Colonic mucosa (tissue), 4 donors: ENCODE results near the gene CNNM1. TPM values are rescaled to one million over a fixed set of nuclear protein-coding genes. Genes with fewer than 3 reads are reported as not detected.

Experiments used
- DNase-seq: peaks from one replicate; pipeline ENCODE4 v3.0.0-alpha.2; 2020
- H3K27ac ChIP-seq: fragments of 200-600 bp; one replicate; pipeline ENCODE4 v1.8.0; 2021
- H3K27me3 ChIP-seq: fragments of 200-600 bp; one replicate; pipeline ENCODE4 v1.8.0; 2021
- H3K36me3 ChIP-seq: fragments of 200-600 bp; one replicate; pipeline ENCODE4 v1.8.0; 2021
- H3K4me1 ChIP-seq: fragments of 200-600 bp; one replicate; pipeline ENCODE4 v1.8.0; 2021; ENCODE audit warnings: mild to moderate bottlenecking
- H3K4me3 ChIP-seq: fragments of 200-600 bp; one replicate; pipeline ENCODE4 v1.8.0; 2021
- H3K9ac ChIP-seq, 2 donors: one replicate each; pipeline ENCODE4 v1.7.0; 2013; ENCODE audit warnings: control low read depth in 2 of 2, low read depth in 2 of 2, low read length in 2 of 2
- H3K9me3 ChIP-seq: fragments of 200-600 bp; one replicate; pipeline ENCODE4 v1.8.0; 2021
- intact Hi-C: fragments of 100-400 bp; cut with DNase I; formaldehyde crosslinking; loops from one replicate; pipeline ENCODE4 v1.14.1; 2022
- total RNA-seq, 2 donors: library from RNA; stranded (reverse); fragmentation: NEBNext Ultra II Directional in 1 of 2; extraction: Animal tissue kit (Norgen Biotek cat#: 25700) in 1 of 2; gene quantifications; one replicate each; pipeline ENCODE4 v1.2.1, GENCODE V29; 2021
- TF ChIP-seq, protein P1 (sequence below): fragments of 200-600 bp; IDR thresholded peaks from one replicate; pipeline ENCODE4 v1.8.0; 2022; ENCODE audit warnings: antibody characterized with exemption, mild to moderate bottlenecking
- donor health status: healthy.
- donor health status: DM: no; HTN: no; CAD: no.
- donor health status: DM: no; HTN: no; CAD: no.

Gene CNNM1
- total RNA-seq, 2 donors from 2014 or later, result 0.27 to 0.35 TPM

DNA sequence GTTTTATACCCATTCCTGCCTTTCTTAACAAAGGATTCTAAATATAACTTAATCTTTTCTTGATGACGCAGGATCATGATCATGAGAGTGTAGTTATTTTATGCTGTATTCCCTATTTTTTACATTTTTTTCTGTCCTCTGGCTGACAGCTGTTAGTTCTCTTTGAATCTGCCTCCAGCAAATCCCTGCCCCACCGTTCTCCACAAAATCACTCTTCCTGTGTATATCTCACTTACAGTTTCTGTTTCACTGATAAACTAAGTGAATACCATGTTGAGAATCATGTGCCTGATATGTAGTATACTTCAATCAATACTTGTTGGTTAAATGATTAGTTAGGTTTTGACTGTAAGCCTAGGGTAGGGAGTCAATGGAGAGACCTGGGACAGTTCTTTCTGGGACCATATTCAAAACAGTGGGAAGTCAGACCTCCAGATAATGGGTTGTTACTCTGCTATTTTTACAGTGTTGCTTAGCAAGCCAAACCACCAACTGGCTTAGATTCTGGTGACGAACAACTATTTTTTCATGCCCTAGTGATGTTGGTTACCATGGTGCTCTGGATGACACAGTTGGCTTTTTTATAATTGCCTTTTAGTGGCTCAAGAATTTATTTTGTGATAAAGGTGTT, 12.8 kb downstream of the CNNM1 start:
- TF ChIP-seq, protein P1, sequence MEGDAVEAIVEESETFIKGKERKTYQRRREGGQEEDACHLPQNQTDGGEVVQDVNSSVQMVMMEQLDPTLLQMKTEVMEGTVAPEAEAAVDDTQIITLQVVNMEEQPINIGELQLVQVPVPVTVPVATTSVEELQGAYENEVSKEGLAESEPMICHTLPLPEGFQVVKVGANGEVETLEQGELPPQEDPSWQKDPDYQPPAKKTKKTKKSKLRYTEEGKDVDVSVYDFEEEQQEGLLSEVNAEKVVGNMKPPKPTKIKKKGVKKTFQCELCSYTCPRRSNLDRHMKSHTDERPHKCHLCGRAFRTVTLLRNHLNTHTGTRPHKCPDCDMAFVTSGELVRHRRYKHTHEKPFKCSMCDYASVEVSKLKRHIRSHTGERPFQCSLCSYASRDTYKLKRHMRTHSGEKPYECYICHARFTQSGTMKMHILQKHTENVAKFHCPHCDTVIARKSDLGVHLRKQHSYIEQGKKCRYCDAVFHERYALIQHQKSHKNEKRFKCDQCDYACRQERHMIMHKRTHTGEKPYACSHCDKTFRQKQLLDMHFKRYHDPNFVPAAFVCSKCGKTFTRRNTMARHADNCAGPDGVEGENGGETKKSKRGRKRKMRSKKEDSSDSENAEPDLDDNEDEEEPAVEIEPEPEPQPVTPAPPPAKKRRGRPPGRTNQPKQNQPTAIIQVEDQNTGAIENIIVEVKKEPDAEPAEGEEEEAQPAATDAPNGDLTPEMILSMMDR, result no peak
- H3K9me3 ChIP-seq, result no peaks in the 10 kb centered on the region
- H3K36me3 ChIP-seq, result no peaks in the 10 kb centered on the region
- no peaks in the 10 kb centered on the region for H3K4me1 ChIP-seq
- no peaks in the 10 kb centered on the region for H3K27me3 ChIP-seq
- no peak overlapping the region for H3K9ac ChIP-seq
- intact Hi-C loops, result no loop called here
- DNase-seq, result no peak
- no peak overlapping the region for H3K27ac ChIP-seq
- H3K4me3 ChIP-seq, result no peak overlapping the region

DNA sequence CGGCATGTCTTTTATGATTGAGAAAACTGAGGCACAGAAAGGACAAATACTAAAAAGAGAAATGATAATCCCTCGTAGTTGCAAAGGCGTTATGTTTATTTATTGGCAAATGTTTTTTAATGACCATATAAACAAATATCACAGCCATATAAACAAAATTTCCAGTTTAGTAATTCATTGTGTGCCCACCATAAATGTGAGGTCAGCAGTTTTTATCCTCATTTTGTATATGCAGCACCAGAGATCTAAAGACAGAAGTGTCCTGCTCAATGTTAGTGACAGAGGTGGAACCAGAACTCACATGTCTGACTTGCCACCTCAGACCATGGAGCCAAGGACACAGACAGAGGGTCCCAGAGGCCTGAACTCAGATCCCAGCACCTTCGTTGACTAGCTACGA, 14.1 kb downstream of the CNNM1 start:
- H3K27me3 ChIP-seq, result no peaks in the 10 kb centered on the region
- H3K36me3 ChIP-seq, result no peaks in the 10 kb centered on the region
- no peak overlapping the region for H3K4me3 ChIP-seq
- no peak for DNase-seq
- intact Hi-C loops, result no loop called here
- TF ChIP-seq, protein P1, result no peak
- H3K27ac ChIP-seq, result no peak overlapping the region
- no peaks in the 10 kb centered on the region for H3K4me1 ChIP-seq
- no peaks in the 10 kb centered on the region for H3K9me3 ChIP-seq
- H3K9ac ChIP-seq, result no peak overlapping the region

DNA sequence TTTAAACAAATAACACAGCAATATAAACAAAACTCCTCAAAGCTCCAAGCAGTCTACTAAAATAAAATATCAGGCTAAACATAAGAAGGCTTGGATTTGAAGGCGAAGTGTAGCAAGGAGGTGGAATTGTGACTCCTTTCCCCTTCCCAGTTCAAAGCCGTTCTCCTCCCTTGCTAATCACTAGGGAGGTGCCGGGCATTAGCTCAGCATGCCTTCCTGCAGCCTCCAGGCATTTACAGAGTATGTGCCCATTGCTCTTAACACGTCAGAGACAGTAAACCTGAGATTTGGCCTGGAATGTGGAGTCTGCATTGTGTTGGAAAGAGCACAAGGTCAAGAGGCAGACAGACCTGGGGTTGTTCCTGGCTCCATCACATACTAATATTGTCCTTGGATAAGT, 15.6 kb downstream of the CNNM1 start:
- intact Hi-C loops, result no loop called here
- Histone ChIP-seq H3K4me1 (no peaks in the 10 kb centered on the region), H3K27ac (no peak overlapping the region), H3K9me3 (no peaks in the 10 kb centered on the region), H3K27me3 (no peaks in the 10 kb centered on the region), H3K9ac (no peak overlapping the region), H3K36me3 (no peaks in the 10 kb centered on the region), H3K4me3 (no peak overlapping the region)
- no peak for DNase-seq
- TF ChIP-seq, protein P1, result no peak

DNA sequence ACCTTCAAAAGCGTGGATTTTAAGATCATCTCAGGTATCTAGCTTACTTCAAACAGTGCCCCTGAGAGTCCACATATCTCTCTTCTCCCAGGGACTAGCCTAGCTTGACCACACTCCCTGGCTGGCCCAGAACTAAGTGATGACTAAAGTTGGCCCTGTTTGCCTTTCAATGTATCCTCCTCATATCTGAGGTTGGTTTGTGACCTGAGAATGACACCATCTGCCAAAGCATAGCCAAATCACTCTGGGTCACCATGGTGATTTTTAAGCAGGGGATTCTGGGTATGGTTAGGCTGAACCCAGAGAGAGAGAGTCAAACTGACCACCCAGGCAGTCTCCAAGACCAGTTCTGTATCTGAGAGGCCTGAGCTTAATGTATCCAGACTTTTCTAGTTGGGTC, 16.2 kb downstream of the CNNM1 start:
- no peak overlapping the region for H3K9ac ChIP-seq

DNA sequence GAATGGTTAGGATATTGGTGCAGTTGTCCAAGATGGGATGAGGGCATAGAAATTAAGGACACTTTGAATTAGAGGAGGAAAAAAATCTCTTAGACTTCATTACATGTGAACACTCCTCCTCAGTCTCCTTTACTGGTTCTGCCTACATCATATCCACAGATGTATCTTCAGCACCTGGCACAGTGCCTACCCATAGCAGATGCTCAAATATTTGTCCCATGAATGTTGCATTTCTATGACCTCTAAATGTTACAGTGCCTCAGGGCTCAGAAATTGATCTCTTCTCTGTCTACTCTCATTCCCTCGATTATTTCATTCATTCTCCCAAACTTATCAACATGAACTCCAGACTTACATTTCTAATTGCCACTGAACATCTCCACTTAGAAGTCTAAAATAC, 17.1 kb downstream of the CNNM1 start:
- TF ChIP-seq, protein P1, result no peak
- intact Hi-C loops, result no loop called here
- Histone ChIP-seq H3K27me3 (no peaks in the 10 kb centered on the region), H3K9ac (no peak overlapping the region), H3K36me3 (no peaks in the 10 kb centered on the region), H3K4me1 (no peaks in the 10 kb centered on the region), H3K4me3 (no peak overlapping the region), H3K9me3 (no peaks in the 10 kb centered on the region), H3K27ac (no peak overlapping the region)
- no peak for DNase-seq

More for the DNA sequence above, 16.2 kb downstream of the CNNM1 start:
- DNase-seq, result no peak
- H3K27me3 ChIP-seq, result no peaks in the 10 kb centered on the region
- no peaks in the 10 kb centered on the region for H3K36me3 ChIP-seq
- no peaks in the 10 kb centered on the region for H3K4me1 ChIP-seq
- TF ChIP-seq, protein P1, result no peak
- intact Hi-C loops, result no loop called here
- H3K4me3 ChIP-seq, result no peak overlapping the region
- no peak overlapping the region for H3K27ac ChIP-seq
- H3K9me3 ChIP-seq, result no peaks in the 10 kb centered on the region
